H1 (cell line): Measurements from ENCODE around the gene STX19. TPM values are rescaled to one million over a fixed set of nuclear protein-coding genes. Genes with fewer than 3 reads are reported as not detected.

Experiments
- CTCF ChIA-PET: fragments of 300-600 bp; sonication (Branson Sonifier 250); formaldehyde crosslinking; loops from one replicate; lab custom pipeline; 2021; ENCODE audit not compliant: partially characterized antibody; lab: Charles Lee
- POLR2A ChIA-PET: fragments of 300-600 bp; sonication (Branson Sonifier 250); formaldehyde crosslinking; loops from one replicate; lab custom pipeline; 2021; ENCODE audit warnings: inconsistent platforms; ENCODE audit not compliant: partially characterized antibody; lab: Charles Lee
- DNase-seq, 2 experiments: peaks; one replicate each; pipeline versions ENCODE4 v3.0.0 to v3.0.0-alpha.2; 2010 to 2022; ENCODE audit warnings: low spot score in 2 of 2, low read depth in 1 of 2, mixed read lengths in 1 of 2
- FAIRE-seq: peaks from 2 replicates; lab custom pipeline; 2011; peaks lifted over from hg19 to GRCh38; lab: Jason Lieb, UNC
- H2AFZ ChIP-seq: 2 replicates; pipeline ENCODE4 v1.8.1; 2012; ENCODE audit warnings: low read length, inconsistent platforms
- H2AK5ac ChIP-seq: 2 replicates; pipeline ENCODE4 v1.6.1; 2013; ENCODE audit warnings: low read depth, low read length
- H2BK120ac ChIP-seq: replicated peaks from 2 replicates; pipeline ENCODE3; 2013; ENCODE audit warnings: low read depth, low read length, inconsistent platforms
- H2BK12ac ChIP-seq: 2 replicates; pipeline ENCODE4 v1.6.1; 2013; ENCODE audit warnings: low read depth, low read length
- H2BK15ac ChIP-seq: 2 replicates; pipeline ENCODE4 v1.6.1; 2013; ENCODE audit warnings: low read length
- H2BK20ac ChIP-seq: 2 replicates; pipeline ENCODE4 v1.6.1; 2013; ENCODE audit warnings: low read length
- H2BK5ac ChIP-seq: 2 replicates; pipeline ENCODE4 v1.6.1; 2013; ENCODE audit warnings: low read depth, low read length
- H3K14ac ChIP-seq: 2 replicates; pipeline ENCODE4 v1.6.1; 2013; ENCODE audit warnings: inconsistent platforms; ENCODE audit not compliant: insufficient read length
- H3K18ac ChIP-seq: 2 replicates; pipeline ENCODE4 v1.6.1; 2013; ENCODE audit warnings: low read length; ENCODE audit errors: extremely low read depth
- H3K23ac ChIP-seq: 2 replicates; pipeline ENCODE4 v1.6.1; 2013; ENCODE audit warnings: inconsistent platforms; ENCODE audit not compliant: insufficient read length
- H3K23me2 ChIP-seq: 2 replicates; pipeline ENCODE4 v1.6.1; 2013; ENCODE audit warnings: low read depth, low read length
- H3K27ac ChIP-seq: 2 replicates; pipeline ENCODE4 v1.6.1; 2011; ENCODE audit warnings: low read depth, low read length, inconsistent platforms
- H3K27me3 ChIP-seq, 4 experiments: replicated peaks in 1 of 4; 1 replicate in 1 of 4; 2 replicates in 3 of 4; pipeline versions ENCODE4 v1.6.1 to v1.8.1; 2011 to 2013; ENCODE audit warnings: low read length in 3 of 4, mild to moderate bottlenecking in 3 of 4, inconsistent platforms in 2 of 4, mixed read lengths in 2 of 4, moderate library complexity in 1 of 4; ENCODE audit not compliant: control insufficient read depth in 3 of 4, insufficient read depth in 3 of 4; ENCODE audit errors: extremely low read depth in 1 of 4
- H3K36me3 ChIP-seq, 4 experiments: 2 replicates each; pipeline versions ENCODE4 v1.6.1 to v1.8.1; 2011 to 2013; ENCODE audit warnings: mild to moderate bottlenecking in 4 of 4, low read length in 3 of 4, moderate library complexity in 2 of 4, control low read depth in 1 of 4, inconsistent platforms in 1 of 4; ENCODE audit not compliant: insufficient read depth in 4 of 4, control insufficient read depth in 2 of 4
- H3K4ac ChIP-seq: replicated peaks from 2 replicates; pipeline ENCODE3; 2013; ENCODE audit warnings: low read length, low read depth, mixed read lengths, inconsistent platforms; ENCODE audit not compliant: insufficient read length
- H3K4me1 ChIP-seq, 4 experiments: replicated peaks in 1 of 4; 1 replicate in 1 of 4; 2 replicates in 3 of 4; pipeline versions ENCODE4 v1.6.1 to v1.8.1; 2011 to 2013; ENCODE audit warnings: low read length in 3 of 4, inconsistent platforms in 2 of 4, mixed read lengths in 1 of 4; ENCODE audit not compliant: insufficient read depth in 4 of 4, control insufficient read depth in 3 of 4
- H3K4me2 ChIP-seq, 2 experiments: 2 replicates each; pipeline versions ENCODE4 v1.6.1 to v1.8.1; 2011 to 2013; ENCODE audit warnings: low read depth in 2 of 2, low read length in 2 of 2, control low read depth in 1 of 2, inconsistent platforms in 1 of 2, mild to moderate bottlenecking in 1 of 2; ENCODE audit not compliant: insufficient read depth in 1 of 2
- H3K4me3 ChIP-seq, 4 experiments: fragments of 200-600, 300-600 bp in 1 of 4; sonication (generic), shearing (Covaris generic), sonication (Bioruptor Twin) in 1 of 4; 2 replicates each; pipeline versions ENCODE4 v1.5.1 to v1.8.1; 2011 to 2016; ENCODE audit warnings: low read length in 4 of 4, low read depth in 3 of 4, control low read depth in 2 of 4, inconsistent platforms in 2 of 4, mild to moderate bottlenecking in 2 of 4, mixed read lengths in 1 of 4, moderate library complexity in 1 of 4; ENCODE audit not compliant: insufficient read depth in 2 of 4; ENCODE audit errors: extremely low read depth in 1 of 4
- H3K56ac ChIP-seq: replicated peaks from 2 replicates; pipeline ENCODE3; 2013; ENCODE audit warnings: low read depth, mild to moderate bottlenecking, mixed read lengths, low read length, inconsistent platforms; ENCODE audit not compliant: insufficient read length
- H3K79me1 ChIP-seq: 2 replicates; pipeline ENCODE4 v1.6.1; 2013; ENCODE audit warnings: low read depth, low read length, control low read depth
- H3K79me2 ChIP-seq, 2 experiments: 2 replicates each; pipeline versions ENCODE4 v1.6.1 to v1.8.1; 2012 to 2013; ENCODE audit warnings: low read length in 2 of 2, mild to moderate bottlenecking in 2 of 2, inconsistent platforms in 1 of 2; ENCODE audit not compliant: insufficient read depth in 2 of 2, control insufficient read depth in 1 of 2
- H3K9ac ChIP-seq, 4 experiments: replicated peaks in 1 of 4; 1 replicate in 1 of 4; 2 replicates in 3 of 4; pipeline versions ENCODE4 v1.6.1 to v1.8.1; 2011 to 2013; ENCODE audit warnings: low read depth in 3 of 4, low read length in 3 of 4, control low read depth in 2 of 4, mild to moderate bottlenecking in 2 of 4, moderate library complexity in 2 of 4, inconsistent platforms in 1 of 4; ENCODE audit errors: extremely low read depth in 1 of 4
- H3K9me3 ChIP-seq, 2 experiments: 2 replicates each; pipeline versions ENCODE4 v1.6.1 to v1.8.1; 2012 to 2013; ENCODE audit warnings: mild to moderate bottlenecking in 2 of 2, moderate library complexity in 2 of 2, control low read depth in 1 of 2, inconsistent platforms in 1 of 2, low read depth in 1 of 2, low read length in 1 of 2, mixed read lengths in 1 of 2; ENCODE audit not compliant: insufficient read depth in 2 of 2
- H4K20me1 ChIP-seq, 2 experiments: replicated peaks in 1 of 2; 2 replicates each; pipeline versions ENCODE3 to v1.8.1; 2011 to 2013; ENCODE audit warnings: inconsistent platforms in 2 of 2, low read length in 2 of 2, mild to moderate bottlenecking in 1 of 2; ENCODE audit not compliant: insufficient read depth in 2 of 2, control insufficient read depth in 1 of 2
- H4K5ac ChIP-seq: 2 replicates; pipeline ENCODE4 v1.6.1; 2013; ENCODE audit warnings: low read length, low read depth, mixed read lengths, inconsistent platforms; ENCODE audit not compliant: insufficient read length
- H4K8ac ChIP-seq: 2 replicates; pipeline ENCODE4 v1.8.0; 2013; ENCODE audit warnings: mild to moderate bottlenecking, moderate library complexity, low read length, inconsistent platforms; ENCODE audit not compliant: insufficient read depth; ENCODE audit errors: extremely low read depth
- H4K91ac ChIP-seq: replicated peaks from 2 replicates; pipeline ENCODE3; 2013; ENCODE audit warnings: low read length, mixed read lengths, inconsistent platforms; ENCODE audit not compliant: insufficient read length
- ASH2L ChIP-seq: fragments of 200-600, 300-600 bp; sonication (generic); IDR thresholded peaks from one replicate; pipeline ENCODE4 v1.7.1; 2017; ENCODE audit warnings: low read length
- CHD1 ChIP-seq: IDR thresholded peaks from 2 replicates; pipeline ENCODE4 v1.6.1; 2012; ENCODE audit warnings: low read depth, low read length, improper control_type of control experiment
- CREB1 ChIP-seq: IDR thresholded peaks from 2 replicates; pipeline ENCODE4 v1.6.1; 2012; ENCODE audit warnings: inconsistent platforms
- FOSL1 ChIP-seq: IDR thresholded peaks from 2 replicates; pipeline ENCODE4 v1.6.1; 2011; ENCODE audit warnings: mild to moderate bottlenecking, low read depth, low read length, moderate library complexity; ENCODE audit not compliant: insufficient read depth
- HDAC6 ChIP-seq: IDR thresholded peaks from one replicate; pipeline ENCODE4 v1.7.1; 2012; ENCODE audit warnings: low read depth, mild to moderate bottlenecking, inconsistent platforms, low read length, moderate library complexity
- KDM5A ChIP-seq: fragments of 200-600 bp; IDR thresholded peaks from 2 replicates; pipeline ENCODE4 v1.7.1; 2012; ENCODE audit warnings: mild to moderate bottlenecking, low read length, inconsistent platforms, mixed read lengths
- MAX ChIP-seq: IDR thresholded peaks from 2 replicates; pipeline ENCODE4 v1.6.1; 2012; ENCODE audit warnings: inconsistent platforms
- RBBP5 ChIP-seq: IDR thresholded peaks from 2 replicates; pipeline ENCODE4 v1.7.1; 2012; ENCODE audit warnings: low read depth, mild to moderate bottlenecking, inconsistent platforms, low read length, moderate library complexity, borderline replicate concordance
- RFX5 ChIP-seq: IDR thresholded peaks from 2 replicates; pipeline ENCODE4 v1.6.1; 2011; ENCODE audit warnings: low read depth, low read length, improper control_type of control experiment, borderline replicate concordance
- SAP30 ChIP-seq: fragments of 300-600 bp; sonication (generic); IDR thresholded peaks from 2 replicates; pipeline ENCODE4 v1.7.1; 2012; ENCODE audit warnings: low read length, moderate library complexity, mild to moderate bottlenecking, inconsistent platforms; ENCODE audit not compliant: insufficient read depth, insufficient replicate concordance
- SP4 ChIP-seq: IDR thresholded peaks from 2 replicates; pipeline ENCODE4 v1.6.1; 2012; ENCODE audit warnings: low read length, inconsistent platforms
- TCF12 ChIP-seq: IDR thresholded peaks from 2 replicates; pipeline ENCODE4 v1.6.1; 2011; ENCODE audit warnings: low read depth, mild to moderate bottlenecking, low read length
- ZNF274 ChIP-seq: IDR thresholded peaks from 2 replicates; pipeline ENCODE4 v1.7.0; 2012; ENCODE audit warnings: low read length, borderline replicate concordance; ENCODE audit errors: extremely low read depth
- WGBS, 2 experiments: shearing (Covaris generic) in 1 of 2; methylation state at CpG; one replicate each; pipeline versions ENCODE4 v1.1.6 to v1.1.7; 2013 to 2015; ENCODE audit warnings: low lambda C conversion rate in 2 of 2, mixed read lengths in 2 of 2, inconsistent platforms in 1 of 2, low coverage in 1 of 2, missing lambda C conversion rate in 1 of 2; ENCODE audit not compliant: insufficient replicate concordance in 2 of 2, insufficient coverage in 1 of 2, insufficient read length in 1 of 2; ENCODE audit errors: extremely low coverage in 1 of 2, missing lambda C conversion rate in 1 of 2; 5-methylcytosine and 5-hydroxymethylcytosine counted together
- polyA plus RNA-seq, 7 experiments: library from polyadenylated mRNA; depleted of rRNA in 3 of 7; stranded (reverse) in 5 of 7; unstranded in 2 of 7; fragments of >200 nt in 5 of 7; fragments of 200-250 nt in 2 of 7; gene quantifications; 1 replicate in 5 of 7; 2 replicates in 1 of 7; 4 replicates in 1 of 7; pipeline versions ENCODE4 v1.2.1 to v1.2.3, GENCODE V29; 2011 to 2013; ENCODE audit warnings: missing spikeins in 2 of 7, mixed read lengths in 2 of 7
- total RNA-seq: library from RNA; stranded (reverse); fragmentation: NEBNext Ultra II Directional; extraction: Animal tissue kit (Norgen Biotek cat#: 25700); gene quantifications from 2 replicates; pipeline ENCODE4 v1.2.1, GENCODE V29; 2021

The STX19 gene
- total and polyA plus RNA-seq, 2 of the 8 experiments (the other 6 are each of a cell fraction or from before 2014, with no cell fraction given), result not detected

GRCh38 chr3:94061297-94061696 is 32.9 kb upstream of the STX19 start:
- Histone ChIP-seq H2BK20ac (no peak overlapping the region), H3K23me2 (peaks cover 7% of the 10 kb centered on the region; the same call in 1 of the 2 replicates), H3K27me3 (no peaks in the 10 kb centered on the region), H3K79me2 (peaks cover 0 to 4% of the 10 kb centered on the region in 2 experiments; a peak in 1 of 4 replicates), H3K56ac (no peak overlapping the region), H3K79me1 (no peaks in the 10 kb centered on the region; the same call in 1 of the 2 replicates), H3K9me3 (no peaks in the 10 kb centered on the region), H3K4me3 (no peak overlapping the region), H3K36me3 (no peaks in the 10 kb centered on the region), H3K27ac (no peak overlapping the region), H4K91ac (no peak overlapping the region), H2BK120ac (no peak overlapping the region), H4K8ac (no peak overlapping the region), H3K18ac (no peak overlapping the region), H2BK12ac (no peak overlapping the region), H3K4me2 (no peak overlapping the region; a peak in 1 of 4 replicates), H3K14ac (no peak overlapping the region), H4K20me1 (no peaks in the 10 kb centered on the region), H2BK5ac (no peak overlapping the region), H2AK5ac (no peak overlapping the region), H3K9ac (no peak overlapping the region), H3K4me1 (peaks cover 0 to 2% (median 0%) of the 10 kb centered on the region in 4 experiments; a peak in 2 of 7 replicates), H3K23ac (no peak overlapping the region), H2BK15ac (no peak overlapping the region), H4K5ac (no peak overlapping the region), H3K4ac (no peak overlapping the region), H2AFZ (no peak overlapping the region)
- CTCF ChIA-PET, result interaction anchor here (2.6 kb wide), 1 partner anchor 47 kb away, joined by 11 read pairs; no protein-coding TSS in a partner anchor
- no peak for DNase-seq
- FAIRE-seq, result no peak
- WGBS, 2 experiments, result 94% methylated on average over 13 of the region's 13 CpGs; no CpG with 5 or more reads in 1 of the 2 experiments
- POLR2A ChIA-PET, result no interaction called here
- no peak for TF ChIP-seq ZNF274
- no peak for TF ChIP-seq HDAC6
- TF ChIP-seq RBBP5, result no peak
- no peak for TF ChIP-seq RFX5
- TF ChIP-seq SP4, result no peak
- no peak for TF ChIP-seq FOSL1
- no peak for TF ChIP-seq KDM5A
- TF ChIP-seq CREB1, result no peak
- TF ChIP-seq MAX, result no peak
- TF ChIP-seq ASH2L, result no peak
- TF ChIP-seq TCF12, result no peak
- no peak for TF ChIP-seq SAP30
- TF ChIP-seq CHD1, result no peak
